ENCODE data around the gene CAB39. TPM values are rescaled to one million over a fixed set of nuclear protein-coding genes. Genes with fewer than 3 reads are reported as not detected.

CAB39 gene
- total RNA-seq, 1 experiment from 2014 or later, result 91.7 TPM

DNA sequence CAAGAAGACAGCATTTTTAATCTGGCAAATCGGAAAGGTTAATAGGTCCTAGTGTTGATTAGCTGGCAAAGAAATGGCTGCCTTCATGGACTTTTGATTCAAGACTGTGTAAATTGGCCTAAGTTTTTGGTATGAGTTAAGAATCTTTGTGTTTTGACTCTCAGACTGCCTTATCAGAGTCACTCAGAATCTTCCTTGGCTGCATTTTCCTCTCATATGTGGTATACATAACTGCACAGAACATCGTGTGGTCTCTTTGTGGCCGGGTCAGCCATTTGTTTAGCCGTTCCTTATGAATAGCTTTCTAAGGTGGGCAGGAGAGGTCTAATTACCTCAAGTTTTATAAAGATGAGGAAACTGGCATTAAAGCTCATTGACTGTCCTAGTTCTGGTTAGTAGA, 30.1 kb downstream of the CAB39 start:
- no peaks in the 10 kb centered on the region for H3K9me3 Mint-ChIP-seq (ENCODE audit: unreplicated experiment)
- H3K27ac Mint-ChIP-seq (ENCODE audit: low read depth, unreplicated experiment), result no peak overlapping the region
- H3K27me3 Mint-ChIP-seq (ENCODE audit: insufficient read depth, unreplicated experiment), result no peaks in the 10 kb centered on the region
- H3K4me3 Mint-ChIP-seq (ENCODE audit: unreplicated experiment), result no peak overlapping the region
- DNase-seq (ENCODE audit: unreplicated experiment), result no peak
- POLR2A ChIA-PET, result interaction anchor here (0.7 to 1.5 kb wide), 3 partner anchors 16 to 56 kb away, joined by 3 to 5 read pairs (median 4); no protein-coding TSS in a partner anchor
- peaks cover 19% of the 10 kb centered on the region for H3K4me1 Mint-ChIP-seq (ENCODE audit: insufficient read depth, unreplicated experiment)
- BruUV-seq (replicated peaks), result no TSS peak
- CTCF ChIA-PET, result interaction anchor here (0.6 to 1.5 kb wide), 3 partner anchors 28 to 56 kb away, joined by 3 to 7 read pairs (median 3); no protein-coding TSS in a partner anchor
- H3K36me3 Mint-ChIP-seq (ENCODE audit: insufficient read depth, unreplicated experiment), result peaks cover 28% of the 10 kb centered on the region
- intact Hi-C loops (cut with micrococcal nuclease), result no loop called here
- TF ChIP-seq CTCF (IDR thresholded peaks at IDR 0.05; ENCODE audit: unreplicated experiment), result no peak

DNA sequence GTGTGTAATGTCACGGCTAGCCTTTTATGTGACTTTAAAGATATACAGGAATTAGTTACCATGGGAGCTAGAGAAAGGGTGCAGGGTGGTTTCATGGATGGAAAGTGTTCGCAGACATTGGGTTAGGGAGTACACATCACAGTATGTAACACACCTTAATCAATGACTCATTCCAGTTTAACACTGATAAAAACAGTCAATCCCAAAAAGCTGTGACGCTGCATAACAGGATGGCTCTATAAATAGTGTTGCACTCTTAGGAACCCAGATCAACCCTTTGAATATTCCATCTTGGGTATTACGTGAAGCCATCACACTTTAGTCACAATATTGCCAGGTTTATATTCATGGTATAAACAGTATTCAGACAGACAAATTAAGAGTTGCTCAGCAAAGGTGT, 33.6 kb downstream of the CAB39 start:
- H3K27me3 Mint-ChIP-seq (ENCODE audit: insufficient read depth, unreplicated experiment), result no peaks in the 10 kb centered on the region
- BruUV-seq (replicated peaks), result no TSS peak
- POLR2A ChIA-PET, result interaction anchor here (0.6 to 1.7 kb wide), 6 partner anchors 10 to 649 kb away, joined by 3 to 9 read pairs (median 3); partner anchors contain the start of gene CAB39

GRCh38 chr2:230748087-230748486, 35.4 kb downstream of the CAB39 start:
- BruUV-seq (replicated peaks), result no TSS peak
- ChIA-PET CTCF (interaction anchor here (0.6 to 1.4 kb wide), 3 partner anchors 50 to 967 kb away, joined by 3 read pairs; no protein-coding TSS in a partner anchor), POLR2A (interaction anchor here (0.6 to 2.0 kb wide), 5 partner anchors 10 to 34 kb away, joined by 3 to 8 read pairs (median 6); no protein-coding TSS in a partner anchor)
- intact Hi-C loops (cut with micrococcal nuclease), result no loop called here
- Mint-ChIP-seq H3K4me3 (ENCODE audit: unreplicated experiment) (no peak overlapping the region), H3K4me1 (ENCODE audit: insufficient read depth, unreplicated experiment) (peaks cover 26% of the 10 kb centered on the region), H3K36me3 (ENCODE audit: insufficient read depth, unreplicated experiment) (peaks cover 23% of the 10 kb centered on the region), H3K27me3 (ENCODE audit: insufficient read depth, unreplicated experiment) (no peaks in the 10 kb centered on the region), H3K9me3 (ENCODE audit: unreplicated experiment) (no peaks in the 10 kb centered on the region), H3K27ac (ENCODE audit: low read depth, unreplicated experiment) (no peak overlapping the region)
- DNase-seq (ENCODE audit: unreplicated experiment), result no peak
- TF ChIP-seq CTCF (IDR thresholded peaks at IDR 0.05; ENCODE audit: unreplicated experiment), result no peak

More for the DNA sequence above, 33.6 kb downstream of the CAB39 start:
- H3K9me3 Mint-ChIP-seq (ENCODE audit: unreplicated experiment), result no peaks in the 10 kb centered on the region
- H3K27ac Mint-ChIP-seq (ENCODE audit: low read depth, unreplicated experiment), result peak overlapping the region; percentile 55
- no peak for DNase-seq (ENCODE audit: unreplicated experiment)
- no peak for TF ChIP-seq CTCF (IDR thresholded peaks at IDR 0.05; ENCODE audit: unreplicated experiment)
- CTCF ChIA-PET, result interaction anchor here (0.6 to 1.4 kb wide), 2 partner anchors 22 to 44 kb away, joined by 3 to 5 read pairs; no protein-coding TSS in a partner anchor
- no peak overlapping the region for H3K4me3 Mint-ChIP-seq (ENCODE audit: unreplicated experiment)
- H3K36me3 Mint-ChIP-seq (ENCODE audit: insufficient read depth, unreplicated experiment), result peaks cover 28% of the 10 kb centered on the region
- peaks cover 16% of the 10 kb centered on the region for H3K4me1 Mint-ChIP-seq (ENCODE audit: insufficient read depth, unreplicated experiment)
- intact Hi-C loops (cut with micrococcal nuclease), result no loop called here

DNA sequence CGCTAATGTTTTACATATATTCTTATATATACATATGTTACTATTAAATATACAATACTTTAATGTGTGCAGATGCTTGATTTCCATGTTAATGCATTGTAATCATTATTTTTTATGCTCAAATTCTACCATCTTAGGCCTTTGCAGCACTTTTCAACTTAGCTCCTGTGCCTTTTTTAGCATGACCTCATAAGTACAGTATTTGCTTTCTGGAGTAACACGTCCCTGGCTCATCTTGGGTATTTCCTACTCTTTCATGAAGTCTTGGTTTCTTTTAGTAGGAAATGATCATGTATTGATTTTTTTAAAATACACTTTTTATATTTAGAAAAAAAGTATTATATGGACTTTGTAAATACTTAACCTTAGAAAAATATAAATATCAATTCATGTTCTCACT, 36.5 kb downstream of the CAB39 start:
- POLR2A ChIA-PET, result interaction anchor here (0.9 to 2.0 kb wide), 5 partner anchors 9 to 35 kb away, joined by 3 to 8 read pairs (median 6); no protein-coding TSS in a partner anchor
- no TSS peak for BruUV-seq (replicated peaks)
- H3K36me3 Mint-ChIP-seq (ENCODE audit: insufficient read depth, unreplicated experiment), result peaks cover 22% of the 10 kb centered on the region
- H3K4me3 Mint-ChIP-seq (ENCODE audit: unreplicated experiment), result no peak overlapping the region
- H3K4me1 Mint-ChIP-seq (ENCODE audit: insufficient read depth, unreplicated experiment), result peaks cover 26% of the 10 kb centered on the region
- intact Hi-C loops (cut with micrococcal nuclease), result no loop called here
- CTCF ChIA-PET, result interaction anchor here (0.6 to 1.4 kb wide), 2 partner anchors 49 to 748 kb away, joined by 3 to 4 read pairs; no protein-coding TSS in a partner anchor
- no peak for DNase-seq (ENCODE audit: unreplicated experiment)
- H3K27ac Mint-ChIP-seq (ENCODE audit: low read depth, unreplicated experiment), result no peak overlapping the region
- no peaks in the 10 kb centered on the region for H3K9me3 Mint-ChIP-seq (ENCODE audit: unreplicated experiment)
- TF ChIP-seq CTCF (IDR thresholded peaks at IDR 0.05; ENCODE audit: unreplicated experiment), result no peak
- H3K27me3 Mint-ChIP-seq (ENCODE audit: insufficient read depth, unreplicated experiment), result no peaks in the 10 kb centered on the region
